Endothelial cell (in vitro differentiated cells): ENCODE measurements around the gene RTCB. TPM values are rescaled to one million over a fixed set of nuclear protein-coding genes. Genes with fewer than 3 reads are reported as not detected.
"Not testable (repeated sequence)": the region's sequence is repeated elsewhere in the genome, so short reads cannot be mapped to it uniquely, and the experiment has no call there.

Experiments
- DNase-seq: peaks from one replicate; pipeline ENCODE4 v3.0.0; 2021; ENCODE audit warnings: low spot score
- H3K27ac Mint-ChIP-seq: one replicate; pipeline ENCODE4 v1.8.0; 2021; ENCODE audit warnings: mixed read lengths, inconsistent platforms; ENCODE audit not compliant: unreplicated experiment
- H3K27me3 Mint-ChIP-seq: one replicate; pipeline ENCODE4 v1.8.0; 2021; ENCODE audit warnings: mild to moderate bottlenecking, moderate library complexity, mixed read lengths, inconsistent platforms; ENCODE audit not compliant: unreplicated experiment
- H3K36me3 Mint-ChIP-seq: one replicate; pipeline ENCODE4 v1.8.0; 2021; ENCODE audit warnings: mild to moderate bottlenecking, low read depth, mixed read lengths, inconsistent platforms; ENCODE audit not compliant: unreplicated experiment
- H3K4me1 Mint-ChIP-seq: one replicate; pipeline ENCODE4 v1.8.0; 2021; ENCODE audit warnings: mild to moderate bottlenecking, mixed read lengths, inconsistent platforms; ENCODE audit not compliant: unreplicated experiment
- H3K4me3 Mint-ChIP-seq: one replicate; pipeline ENCODE4 v1.8.0; 2021; ENCODE audit warnings: mild to moderate bottlenecking, mixed read lengths, inconsistent platforms; ENCODE audit not compliant: unreplicated experiment
- H3K9me3 Mint-ChIP-seq: one replicate; pipeline ENCODE4 v1.8.0; 2021; ENCODE audit warnings: mixed read lengths, inconsistent platforms; ENCODE audit not compliant: unreplicated experiment
- CTCF ChIP-seq: fragments of 200-600 bp; sonication (generic); IDR thresholded peaks from one replicate; pipeline ENCODE4 v1.5.0; 2021; ENCODE audit warnings: antibody characterized with exemption; ENCODE audit not compliant: unreplicated experiment
- total RNA-seq: library from RNA; stranded (reverse); fragmentation: NEBNext Ultra II Directional; extraction: Animal tissue kit (Norgen Biotek cat#: 25700); gene quantifications from one replicate; pipeline ENCODE4 v1.2.1, GENCODE V29; 2021; ENCODE audit not compliant: unreplicated experiment

The RTCB gene
- total RNA-seq, 1 donor from 2014 or later, result 107 TPM

- H3K9me3 Mint-ChIP-seq, result no peaks in the 10 kb centered on the region
- no peak for DNase-seq
- H3K27me3 Mint-ChIP-seq, result peaks cover 3% of the 10 kb centered on the region
Measured at GRCh38 chr22:32353840-32354239, 58.2 kb downstream of the RTCB start.

DNA sequence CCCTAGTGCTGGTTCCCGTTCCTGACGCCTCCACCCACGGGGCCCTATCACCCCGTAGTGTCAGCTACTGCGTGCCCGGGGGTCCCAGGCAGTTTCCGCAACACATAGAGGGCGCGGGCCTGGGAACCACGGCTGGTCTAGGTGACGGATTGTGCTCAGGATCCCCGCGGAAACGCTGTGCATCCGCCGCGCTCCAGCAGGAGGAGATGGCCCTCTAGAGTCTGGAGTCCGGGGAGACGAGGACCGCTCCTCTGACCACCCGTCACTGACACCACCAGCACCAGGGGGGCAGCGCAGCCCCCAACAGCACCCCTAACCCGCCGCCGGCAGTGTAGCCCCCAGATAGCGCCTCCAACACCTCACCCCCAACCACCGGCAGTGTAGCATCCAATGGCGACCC lies 58.8 kb downstream of the RTCB start:
- DNase-seq, result no peak
- H3K9me3 Mint-ChIP-seq, result no peaks in the 10 kb centered on the region
- no peak overlapping the region for H3K4me3 Mint-ChIP-seq
- no peak for TF ChIP-seq CTCF
- H3K27me3 Mint-ChIP-seq, result peaks cover 3% of the 10 kb centered on the region
- no peaks in the 10 kb centered on the region for H3K36me3 Mint-ChIP-seq
- peaks cover 20% of the 10 kb centered on the region for H3K4me1 Mint-ChIP-seq
- no peak overlapping the region for H3K27ac Mint-ChIP-seq

More at GRCh38 chr22:32353840-32354239, 58.2 kb downstream of the RTCB start:
- TF ChIP-seq CTCF, result no peak
- no peak overlapping the region for H3K27ac Mint-ChIP-seq
- peaks cover 20% of the 10 kb centered on the region for H3K4me1 Mint-ChIP-seq
- H3K4me3 Mint-ChIP-seq, result no peak overlapping the region
- no peaks in the 10 kb centered on the region for H3K36me3 Mint-ChIP-seq

DNA sequence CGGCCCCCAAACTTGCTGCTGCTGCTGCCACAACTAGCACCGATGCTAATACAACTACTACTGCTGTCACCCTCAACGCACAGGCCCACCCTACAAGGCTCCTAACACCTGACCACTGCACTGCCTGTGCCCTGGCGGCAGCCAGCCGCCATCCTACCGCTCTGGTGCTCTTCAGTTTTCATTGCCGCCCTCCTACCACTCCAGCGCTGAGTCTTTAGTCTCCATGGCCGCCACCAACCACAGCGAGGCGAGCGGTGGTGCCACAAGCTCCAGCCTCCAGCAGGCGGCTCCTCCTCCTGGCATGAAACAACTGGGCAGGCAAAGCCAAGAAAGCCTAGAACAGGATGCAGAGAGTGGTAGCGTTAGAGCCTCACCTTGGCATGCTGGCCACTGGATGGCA lies 59.4 kb downstream of the RTCB start:
- no peak overlapping the region for H3K4me3 Mint-ChIP-seq
- TF ChIP-seq CTCF, result no peak
- peaks cover 3% of the 10 kb centered on the region for H3K27me3 Mint-ChIP-seq
- no peak overlapping the region for H3K27ac Mint-ChIP-seq
- DNase-seq, result no peak
- H3K9me3 Mint-ChIP-seq, result no peaks in the 10 kb centered on the region
- H3K36me3 Mint-ChIP-seq, result no peaks in the 10 kb centered on the region
- H3K4me1 Mint-ChIP-seq, result peaks cover 20% of the 10 kb centered on the region

- H3K4me1 Mint-ChIP-seq, result peaks cover 20% of the 10 kb centered on the region
- not testable (repeated sequence) for H3K36me3 Mint-ChIP-seq, H3K9me3 Mint-ChIP-seq, H3K27me3 Mint-ChIP-seq, H3K4me3 Mint-ChIP-seq, H3K27ac Mint-ChIP-seq, DNase-seq
Measured at GRCh38 chr22:32351875-32352274, 60.2 kb downstream of the RTCB start.

DNA sequence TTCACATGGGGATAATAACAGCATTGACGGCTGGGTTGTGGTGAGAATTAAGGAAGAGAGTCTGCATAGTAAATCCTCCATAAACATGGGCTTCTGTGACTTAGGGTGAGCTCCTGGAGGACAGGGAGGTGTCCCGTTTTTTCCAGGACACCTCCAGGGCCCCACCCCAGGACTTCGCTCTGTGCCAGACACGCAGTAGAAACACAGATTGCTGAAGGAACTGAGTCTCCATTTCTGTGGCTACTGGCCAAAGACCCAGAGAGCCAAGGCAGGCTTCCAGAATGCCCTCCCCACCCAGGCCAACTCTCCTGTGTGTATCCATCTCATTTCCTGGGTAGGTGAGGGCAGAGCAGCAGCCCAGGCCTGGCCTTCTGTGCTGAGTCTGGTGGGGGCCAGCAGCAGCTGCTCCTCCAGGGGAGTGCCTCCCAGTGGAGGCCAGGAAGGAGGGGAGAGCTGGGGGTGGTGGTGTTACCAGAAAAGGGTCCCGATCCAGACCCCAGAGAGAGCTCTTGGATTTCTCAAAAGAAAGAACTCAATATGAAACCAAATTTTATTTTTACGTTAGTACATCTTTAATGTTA lies 63.9 kb downstream of the RTCB start:
- Mint-ChIP-seq H3K36me3 (no peaks in the 10 kb centered on the region), H3K27ac (no peak overlapping the region), H3K9me3 (no peaks in the 10 kb centered on the region), H3K4me1 (no peaks in the 10 kb centered on the region), H3K4me3 (no peak overlapping the region), H3K27me3 (no peaks in the 10 kb centered on the region)
- DNase-seq, result no peak
- no peak for TF ChIP-seq CTCF

DNA sequence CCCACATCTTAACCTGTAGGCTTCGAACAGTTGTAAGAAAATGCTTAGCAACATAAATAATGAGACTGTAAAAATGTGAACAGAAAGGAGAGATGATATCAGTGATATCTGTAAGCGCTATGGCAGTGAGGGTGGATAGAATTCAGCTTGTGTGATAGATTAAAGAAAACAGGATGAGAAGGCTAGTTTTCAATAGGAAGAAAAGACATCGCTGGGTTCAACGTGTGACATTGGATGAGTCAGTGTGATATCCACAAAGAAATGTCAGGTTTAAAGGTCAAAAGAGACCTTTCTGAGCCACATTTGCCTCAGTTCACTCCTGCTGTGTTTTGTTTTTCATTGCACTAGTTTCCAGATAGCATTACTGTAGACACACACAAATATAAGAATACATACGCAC lies 68.1 kb downstream of the RTCB start:
- peaks cover 7% of the 10 kb centered on the region for H3K27me3 Mint-ChIP-seq
- DNase-seq, result no peak
- no peak overlapping the region for H3K4me3 Mint-ChIP-seq
- TF ChIP-seq CTCF, result no peak
- H3K27ac Mint-ChIP-seq, result no peak overlapping the region
- H3K36me3 Mint-ChIP-seq, result no peaks in the 10 kb centered on the region
- peaks cover under 1% of the 10 kb centered on the region for H3K4me1 Mint-ChIP-seq
- H3K9me3 Mint-ChIP-seq, result no peaks in the 10 kb centered on the region
